MM.1S (cell line): Measurements from ENCODE around the gene FRMD4B.

ENCODE experiments used
- DNase-seq: peaks from one replicate; pipeline ENCODE4 v3.0.0-alpha.2; 2015
- H2AFZ ChIP-seq: fragments of 300-600 bp; sonication (generic); 2 replicates; pipeline ENCODE4 v1.6.0; 2016; ENCODE audit warnings: antibody characterized with exemption, low read length
- H3F3A ChIP-seq: fragments of 300-600 bp; sonication (generic); 2 replicates; pipeline ENCODE4 v1.6.1; 2016; ENCODE audit warnings: mild to moderate bottlenecking, antibody characterized with exemption, low read length, moderate library complexity, mixed read lengths; ENCODE audit not compliant: insufficient read depth
- H3K27ac ChIP-seq: fragments of 300-600 bp; sonication (generic); 2 replicates; pipeline ENCODE4 v1.5.1; 2016; ENCODE audit warnings: mild to moderate bottlenecking, low read length
- H3K27me3 ChIP-seq: fragments of 300-600 bp; sonication (generic); replicated peaks from 2 replicates; pipeline ENCODE4 v1.6.0; 2016; ENCODE audit warnings: low read length; ENCODE audit not compliant: insufficient read depth
- H3K36me3 ChIP-seq: fragments of 300-600 bp; sonication (generic); replicated peaks from 2 replicates; pipeline ENCODE4 v1.6.1; 2016; ENCODE audit warnings: mild to moderate bottlenecking, low read length, mixed read lengths; ENCODE audit not compliant: insufficient read depth
- H3K4me1 ChIP-seq: fragments of 300-600 bp; sonication (generic); 2 replicates; pipeline ENCODE4 v1.6.1; 2016; ENCODE audit warnings: low read length, mixed read lengths
- H3K4me2 ChIP-seq: fragments of 300-600 bp; sonication (generic); 2 replicates; pipeline ENCODE4 v1.6.0; 2016; ENCODE audit warnings: low read depth, low read length
- H3K4me3 ChIP-seq: fragments of 300-600 bp; sonication (generic); 2 replicates; pipeline ENCODE4 v1.5.1; 2016; ENCODE audit warnings: low read length, mixed read lengths
- H3K79me2 ChIP-seq: fragments of 300-600 bp; sonication (generic); 2 replicates; pipeline ENCODE4 v1.6.1; 2016; ENCODE audit warnings: mixed run types, low read length, mixed read lengths
- H3K9ac ChIP-seq: fragments of 300-600 bp; sonication (generic); 2 replicates; pipeline ENCODE4 v1.6.1; 2016; ENCODE audit warnings: low read length, mixed read lengths
- H3K9me2 ChIP-seq: fragments of 300-600 bp; sonication (generic); replicated peaks from 2 replicates; pipeline ENCODE4 v1.6.1; 2016; ENCODE audit warnings: mild to moderate bottlenecking, low read length, mixed read lengths; ENCODE audit not compliant: insufficient read depth
- H3K9me3 ChIP-seq: fragments of 300-600 bp; sonication (generic); replicated peaks from 2 replicates; pipeline ENCODE4 v1.6.1; 2016; ENCODE audit warnings: mild to moderate bottlenecking, low read length, mixed read lengths; ENCODE audit not compliant: insufficient read depth
- H4K20me1 ChIP-seq: fragments of 300-600 bp; sonication (generic); 2 replicates; pipeline ENCODE4 v1.6.1; 2016; ENCODE audit warnings: mild to moderate bottlenecking, low read length, moderate library complexity, mixed read lengths; ENCODE audit not compliant: insufficient read depth
- EZH2 ChIP-seq: fragments of 300-600 bp; sonication (generic); optimal IDR thresholded peaks from 2 replicates; pipeline ENCODE3; 2017; ENCODE audit warnings: low read depth, mild to moderate bottlenecking, antibody characterized with exemption, low read length, mixed read lengths
- EZH2phosphoT487 ChIP-seq: fragments of 300-600 bp; sonication (generic); IDR thresholded peaks from 2 replicates; pipeline ENCODE4 v1.6.1; 2018; ENCODE audit warnings: antibody characterized with exemption, low read length
- TF ChIP-seq, protein P1 (sequence below): fragments of 300-600 bp; sonication (generic); IDR thresholded peaks from 2 replicates; pipeline ENCODE4 v1.5.1; 2016; ENCODE audit warnings: antibody characterized with exemption, low read length, mixed read lengths

Gene FRMD4B

DNA sequence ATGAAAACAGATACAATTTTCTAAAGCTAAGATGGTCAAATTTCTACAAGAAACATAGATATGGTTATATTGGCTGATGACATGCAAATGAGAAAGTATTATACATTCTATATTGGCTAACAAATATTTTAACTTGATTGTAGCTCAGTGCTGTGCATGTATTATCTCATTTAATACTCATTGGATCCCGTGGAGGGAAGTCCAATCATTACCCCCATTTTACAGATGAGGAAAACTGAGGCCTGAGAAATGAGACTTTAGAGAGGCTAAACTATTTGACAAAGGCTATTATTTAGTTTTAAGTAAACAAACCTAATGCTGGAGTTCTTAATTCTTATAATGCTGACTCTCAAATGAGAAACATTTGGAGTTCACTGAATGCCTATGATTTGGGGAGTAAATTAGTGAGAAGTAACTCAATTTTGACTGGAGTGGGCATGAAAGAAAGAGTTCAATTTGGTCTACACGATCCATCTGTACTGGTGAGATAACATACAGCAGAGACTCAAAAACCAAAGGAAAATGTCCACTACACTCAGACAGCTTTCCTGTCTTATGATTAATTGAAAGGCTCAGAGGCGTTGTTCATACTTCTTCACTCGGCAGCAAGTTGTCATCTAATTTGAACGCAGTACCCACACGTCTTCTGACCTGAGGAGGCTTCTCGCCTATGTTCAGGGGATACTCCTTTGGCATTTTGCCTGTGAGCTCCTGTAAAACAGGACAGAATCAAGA, 191.3 kb downstream of the FRMD4B start:
- DNase-seq, result no peak
- no peak overlapping the region for H3K9ac ChIP-seq
- H2AFZ ChIP-seq, result no peak overlapping the region
- H3F3A ChIP-seq, result no peaks in the 10 kb centered on the region
- H3K9me2 ChIP-seq, result no peaks in the 10 kb centered on the region
- H3K9me3 ChIP-seq, result no peaks in the 10 kb centered on the region
- no peaks in the 10 kb centered on the region for H3K36me3 ChIP-seq
- no peak overlapping the region for H3K4me3 ChIP-seq
- TF ChIP-seq, protein P1, sequence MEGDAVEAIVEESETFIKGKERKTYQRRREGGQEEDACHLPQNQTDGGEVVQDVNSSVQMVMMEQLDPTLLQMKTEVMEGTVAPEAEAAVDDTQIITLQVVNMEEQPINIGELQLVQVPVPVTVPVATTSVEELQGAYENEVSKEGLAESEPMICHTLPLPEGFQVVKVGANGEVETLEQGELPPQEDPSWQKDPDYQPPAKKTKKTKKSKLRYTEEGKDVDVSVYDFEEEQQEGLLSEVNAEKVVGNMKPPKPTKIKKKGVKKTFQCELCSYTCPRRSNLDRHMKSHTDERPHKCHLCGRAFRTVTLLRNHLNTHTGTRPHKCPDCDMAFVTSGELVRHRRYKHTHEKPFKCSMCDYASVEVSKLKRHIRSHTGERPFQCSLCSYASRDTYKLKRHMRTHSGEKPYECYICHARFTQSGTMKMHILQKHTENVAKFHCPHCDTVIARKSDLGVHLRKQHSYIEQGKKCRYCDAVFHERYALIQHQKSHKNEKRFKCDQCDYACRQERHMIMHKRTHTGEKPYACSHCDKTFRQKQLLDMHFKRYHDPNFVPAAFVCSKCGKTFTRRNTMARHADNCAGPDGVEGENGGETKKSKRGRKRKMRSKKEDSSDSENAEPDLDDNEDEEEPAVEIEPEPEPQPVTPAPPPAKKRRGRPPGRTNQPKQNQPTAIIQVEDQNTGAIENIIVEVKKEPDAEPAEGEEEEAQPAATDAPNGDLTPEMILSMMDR, result no peak
- no peaks in the 10 kb centered on the region for H3K4me1 ChIP-seq
- H3K79me2 ChIP-seq, result no peaks in the 10 kb centered on the region
- no peaks in the 10 kb centered on the region for H3K27me3 ChIP-seq
- no peak overlapping the region for H3K4me2 ChIP-seq
- no peaks in the 10 kb centered on the region for H4K20me1 ChIP-seq
- H3K27ac ChIP-seq, result no peak overlapping the region

DNA sequence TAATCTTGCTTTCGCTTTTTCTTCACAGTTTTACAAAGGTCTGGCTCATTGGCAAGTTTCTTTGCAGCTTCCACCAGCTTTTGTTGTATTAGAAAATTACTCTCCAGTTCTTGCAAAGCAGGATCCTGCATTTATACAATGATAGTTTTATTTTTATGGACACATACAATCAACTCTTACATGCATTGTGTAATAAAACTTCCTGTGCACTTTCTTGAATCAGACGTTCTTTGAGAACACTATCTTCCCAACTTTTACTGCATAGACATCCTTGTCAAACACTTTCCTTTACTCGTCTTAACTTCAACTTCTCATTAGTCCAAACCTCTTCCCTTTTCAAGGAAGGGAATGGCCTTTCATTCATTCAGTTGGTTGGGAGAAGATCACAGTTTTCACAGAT, 192.1 kb downstream of the FRMD4B start:
- H2AFZ ChIP-seq, result no peak overlapping the region
- no peaks in the 10 kb centered on the region for H3K9me2 ChIP-seq
- no peaks in the 10 kb centered on the region for H3K36me3 ChIP-seq
- H3F3A ChIP-seq, result no peaks in the 10 kb centered on the region
- no peak overlapping the region for H3K27ac ChIP-seq
- DNase-seq, result no peak
- no peak overlapping the region for H3K9ac ChIP-seq
- H3K9me3 ChIP-seq, result no peaks in the 10 kb centered on the region
- no peaks in the 10 kb centered on the region for H3K4me1 ChIP-seq
- H3K4me2 ChIP-seq, result no peak overlapping the region
- H3K27me3 ChIP-seq, result no peaks in the 10 kb centered on the region
- H3K4me3 ChIP-seq, result no peak overlapping the region
- H3K79me2 ChIP-seq, result no peaks in the 10 kb centered on the region
- no peaks in the 10 kb centered on the region for H4K20me1 ChIP-seq
- TF ChIP-seq, protein P1, result no peak
- TF ChIP-seq EZH2phosphoT487 (no peak), EZH2 (no peak)

DNA sequence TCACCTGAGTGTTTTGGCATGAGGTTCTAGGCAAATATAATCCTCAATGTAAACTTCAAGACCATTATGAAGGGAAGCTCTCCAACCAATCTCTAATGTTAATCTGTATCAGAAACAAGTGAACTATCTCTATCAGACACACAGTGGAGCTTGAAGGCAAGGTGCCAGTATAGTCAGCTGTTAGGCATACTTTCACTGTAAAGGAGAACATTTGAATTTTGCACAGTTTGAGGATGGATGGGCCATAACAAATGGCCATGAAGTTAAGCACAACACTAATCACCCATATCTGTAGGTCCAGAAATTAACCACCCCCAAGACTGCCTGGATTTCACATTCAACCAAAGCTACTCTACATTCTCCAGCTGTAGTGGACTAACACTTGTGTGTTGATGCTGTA, 194.4 kb downstream of the FRMD4B start:
- no peak for DNase-seq
- Histone ChIP-seq H3K4me3 (no peak overlapping the region), H4K20me1 (no peaks in the 10 kb centered on the region), H3F3A (no peaks in the 10 kb centered on the region), H3K4me2 (no peak overlapping the region), H3K27ac (no peak overlapping the region), H2AFZ (no peak overlapping the region), H3K4me1 (no peaks in the 10 kb centered on the region), H3K36me3 (no peaks in the 10 kb centered on the region), H3K9ac (no peak overlapping the region), H3K9me2 (no peaks in the 10 kb centered on the region), H3K9me3 (no peaks in the 10 kb centered on the region), H3K79me2 (no peaks in the 10 kb centered on the region), H3K27me3 (no peaks in the 10 kb centered on the region)
- TF ChIP-seq, protein P1, result no peak
- TF ChIP-seq EZH2phosphoT487, result no peak
- no peak for TF ChIP-seq EZH2
